SK-N-SH (cell line): Measurements from ENCODE around the gene ARHGEF28.

Experiments
- JUND ChIP-seq: IDR thresholded peaks from 2 replicates; pipeline ENCODE4 v1.4.0; 2012
- MXI1 ChIP-seq: IDR thresholded peaks from 2 replicates; pipeline ENCODE4 v1.6.1; 2012; ENCODE audit warnings: mild to moderate bottlenecking, low read depth, low read length, improper control_type of control experiment
- RAD21 ChIP-seq: IDR thresholded peaks from 2 replicates; pipeline ENCODE4 v1.6.1; 2012; ENCODE audit warnings: mild to moderate bottlenecking, low read length
- RFX5 ChIP-seq: IDR thresholded peaks from 2 replicates; pipeline ENCODE4 v1.6.1; 2012; ENCODE audit warnings: mild to moderate bottlenecking, improper control_type of control experiment, low read length
- RXRA ChIP-seq: IDR thresholded peaks from 2 replicates; pipeline ENCODE4 v1.4.0; 2012; ENCODE audit warnings: low read depth, mild to moderate bottlenecking, borderline replicate concordance
- SMC3 ChIP-seq: IDR thresholded peaks from 2 replicates; pipeline ENCODE4 v1.6.1; 2012; ENCODE audit warnings: low read depth, low read length, improper control_type of control experiment
- YY1 ChIP-seq: IDR thresholded peaks from 2 replicates; pipeline ENCODE4 v1.4.0; 2012; ENCODE audit warnings: low read depth, mild to moderate bottlenecking
- TF ChIP-seq, protein P1 (sequence below): fragments of 200-600 bp; sonication (generic); IDR thresholded peaks from 2 replicates; pipeline ENCODE4 v1.6.1; 2017; ENCODE audit warnings: antibody characterized with exemption, mild to moderate bottlenecking, moderate library complexity
- TF ChIP-seq, protein P2 (sequence below): fragments of 150-350 bp; IDR thresholded peaks from 2 replicates; pipeline ENCODE4 v1.6.1; 2017; ENCODE audit warnings: antibody characterized with exemption, low read length, low read depth, borderline replicate concordance
- TF ChIP-seq, protein P3 (sequence below): IDR thresholded peaks from 2 replicates; pipeline ENCODE4 v1.6.1; 2012; ENCODE audit warnings: mild to moderate bottlenecking, low read depth, low read length, moderate library complexity

DNA sequence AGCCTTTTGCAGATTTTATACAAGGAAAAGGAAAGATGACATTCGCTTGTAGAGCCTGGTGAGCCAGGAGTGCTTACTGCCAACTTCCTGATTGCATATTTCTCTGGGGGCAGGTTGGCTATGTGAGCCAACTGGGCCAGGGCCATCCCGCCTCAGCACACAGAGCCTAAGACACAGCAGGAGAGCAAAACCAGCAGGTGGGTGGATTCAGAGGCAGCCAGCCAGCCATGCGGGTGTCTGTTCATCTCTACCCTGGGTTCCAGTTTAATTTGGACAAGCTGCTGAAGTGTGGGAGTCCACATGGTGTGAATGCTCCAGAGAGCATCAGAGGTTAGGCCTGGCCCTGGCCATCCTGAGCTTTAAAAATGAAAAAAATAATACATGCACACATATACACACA is 291.4 kb downstream of the ARHGEF28 start:
- TF ChIP-seq, protein P1, sequence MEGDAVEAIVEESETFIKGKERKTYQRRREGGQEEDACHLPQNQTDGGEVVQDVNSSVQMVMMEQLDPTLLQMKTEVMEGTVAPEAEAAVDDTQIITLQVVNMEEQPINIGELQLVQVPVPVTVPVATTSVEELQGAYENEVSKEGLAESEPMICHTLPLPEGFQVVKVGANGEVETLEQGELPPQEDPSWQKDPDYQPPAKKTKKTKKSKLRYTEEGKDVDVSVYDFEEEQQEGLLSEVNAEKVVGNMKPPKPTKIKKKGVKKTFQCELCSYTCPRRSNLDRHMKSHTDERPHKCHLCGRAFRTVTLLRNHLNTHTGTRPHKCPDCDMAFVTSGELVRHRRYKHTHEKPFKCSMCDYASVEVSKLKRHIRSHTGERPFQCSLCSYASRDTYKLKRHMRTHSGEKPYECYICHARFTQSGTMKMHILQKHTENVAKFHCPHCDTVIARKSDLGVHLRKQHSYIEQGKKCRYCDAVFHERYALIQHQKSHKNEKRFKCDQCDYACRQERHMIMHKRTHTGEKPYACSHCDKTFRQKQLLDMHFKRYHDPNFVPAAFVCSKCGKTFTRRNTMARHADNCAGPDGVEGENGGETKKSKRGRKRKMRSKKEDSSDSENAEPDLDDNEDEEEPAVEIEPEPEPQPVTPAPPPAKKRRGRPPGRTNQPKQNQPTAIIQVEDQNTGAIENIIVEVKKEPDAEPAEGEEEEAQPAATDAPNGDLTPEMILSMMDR = no peak
- TF ChIP-seq JUND = no peak
- no peak for TF ChIP-seq RAD21
- TF ChIP-seq SMC3 = no peak
- TF ChIP-seq MXI1 = no peak
- TF ChIP-seq, protein P2, sequence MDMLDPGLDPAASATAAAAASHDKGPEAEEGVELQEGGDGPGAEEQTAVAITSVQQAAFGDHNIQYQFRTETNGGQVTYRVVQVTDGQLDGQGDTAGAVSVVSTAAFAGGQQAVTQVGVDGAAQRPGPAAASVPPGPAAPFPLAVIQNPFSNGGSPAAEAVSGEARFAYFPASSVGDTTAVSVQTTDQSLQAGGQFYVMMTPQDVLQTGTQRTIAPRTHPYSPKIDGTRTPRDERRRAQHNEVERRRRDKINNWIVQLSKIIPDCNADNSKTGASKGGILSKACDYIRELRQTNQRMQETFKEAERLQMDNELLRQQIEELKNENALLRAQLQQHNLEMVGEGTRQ = no peak
- TF ChIP-seq YY1 = no peak
- TF ChIP-seq RFX5 = no peak
- TF ChIP-seq, protein P3, sequence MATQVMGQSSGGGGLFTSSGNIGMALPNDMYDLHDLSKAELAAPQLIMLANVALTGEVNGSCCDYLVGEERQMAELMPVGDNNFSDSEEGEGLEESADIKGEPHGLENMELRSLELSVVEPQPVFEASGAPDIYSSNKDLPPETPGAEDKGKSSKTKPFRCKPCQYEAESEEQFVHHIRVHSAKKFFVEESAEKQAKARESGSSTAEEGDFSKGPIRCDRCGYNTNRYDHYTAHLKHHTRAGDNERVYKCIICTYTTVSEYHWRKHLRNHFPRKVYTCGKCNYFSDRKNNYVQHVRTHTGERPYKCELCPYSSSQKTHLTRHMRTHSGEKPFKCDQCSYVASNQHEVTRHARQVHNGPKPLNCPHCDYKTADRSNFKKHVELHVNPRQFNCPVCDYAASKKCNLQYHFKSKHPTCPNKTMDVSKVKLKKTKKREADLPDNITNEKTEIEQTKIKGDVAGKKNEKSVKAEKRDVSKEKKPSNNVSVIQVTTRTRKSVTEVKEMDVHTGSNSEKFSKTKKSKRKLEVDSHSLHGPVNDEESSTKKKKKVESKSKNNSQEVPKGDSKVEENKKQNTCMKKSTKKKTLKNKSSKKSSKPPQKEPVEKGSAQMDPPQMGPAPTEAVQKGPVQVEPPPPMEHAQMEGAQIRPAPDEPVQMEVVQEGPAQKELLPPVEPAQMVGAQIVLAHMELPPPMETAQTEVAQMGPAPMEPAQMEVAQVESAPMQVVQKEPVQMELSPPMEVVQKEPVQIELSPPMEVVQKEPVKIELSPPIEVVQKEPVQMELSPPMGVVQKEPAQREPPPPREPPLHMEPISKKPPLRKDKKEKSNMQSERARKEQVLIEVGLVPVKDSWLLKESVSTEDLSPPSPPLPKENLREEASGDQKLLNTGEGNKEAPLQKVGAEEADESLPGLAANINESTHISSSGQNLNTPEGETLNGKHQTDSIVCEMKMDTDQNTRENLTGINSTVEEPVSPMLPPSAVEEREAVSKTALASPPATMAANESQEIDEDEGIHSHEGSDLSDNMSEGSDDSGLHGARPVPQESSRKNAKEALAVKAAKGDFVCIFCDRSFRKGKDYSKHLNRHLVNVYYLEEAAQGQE = no peak
- TF ChIP-seq RXRA = no peak
